MM.1S (cell line): ENCODE data around the gene GPANK1.

Source experiments
- DNase-seq: peaks from one replicate; pipeline ENCODE4 v3.0.0-alpha.2; 2015
- H2AFZ ChIP-seq: fragments of 300-600 bp; sonication (generic); 2 replicates; pipeline ENCODE4 v1.6.0; 2016; ENCODE audit warnings: antibody characterized with exemption, low read length
- H3F3A ChIP-seq: fragments of 300-600 bp; sonication (generic); 2 replicates; pipeline ENCODE4 v1.6.1; 2016; ENCODE audit warnings: mild to moderate bottlenecking, antibody characterized with exemption, low read length, moderate library complexity, mixed read lengths; ENCODE audit not compliant: insufficient read depth
- H3K27ac ChIP-seq: fragments of 300-600 bp; sonication (generic); 2 replicates; pipeline ENCODE4 v1.5.1; 2016; ENCODE audit warnings: mild to moderate bottlenecking, low read length
- H3K27me3 ChIP-seq: fragments of 300-600 bp; sonication (generic); replicated peaks from 2 replicates; pipeline ENCODE4 v1.6.0; 2016; ENCODE audit warnings: low read length; ENCODE audit not compliant: insufficient read depth
- H3K36me3 ChIP-seq: fragments of 300-600 bp; sonication (generic); replicated peaks from 2 replicates; pipeline ENCODE4 v1.6.1; 2016; ENCODE audit warnings: mild to moderate bottlenecking, low read length, mixed read lengths; ENCODE audit not compliant: insufficient read depth
- H3K4me1 ChIP-seq: fragments of 300-600 bp; sonication (generic); 2 replicates; pipeline ENCODE4 v1.6.1; 2016; ENCODE audit warnings: low read length, mixed read lengths
- H3K4me2 ChIP-seq: fragments of 300-600 bp; sonication (generic); 2 replicates; pipeline ENCODE4 v1.6.0; 2016; ENCODE audit warnings: low read depth, low read length
- H3K4me3 ChIP-seq: fragments of 300-600 bp; sonication (generic); 2 replicates; pipeline ENCODE4 v1.5.1; 2016; ENCODE audit warnings: low read length, mixed read lengths
- H3K79me2 ChIP-seq: fragments of 300-600 bp; sonication (generic); 2 replicates; pipeline ENCODE4 v1.6.1; 2016; ENCODE audit warnings: mixed run types, low read length, mixed read lengths
- H3K9ac ChIP-seq: fragments of 300-600 bp; sonication (generic); 2 replicates; pipeline ENCODE4 v1.6.1; 2016; ENCODE audit warnings: low read length, mixed read lengths
- H3K9me2 ChIP-seq: fragments of 300-600 bp; sonication (generic); replicated peaks from 2 replicates; pipeline ENCODE4 v1.6.1; 2016; ENCODE audit warnings: mild to moderate bottlenecking, low read length, mixed read lengths; ENCODE audit not compliant: insufficient read depth
- H3K9me3 ChIP-seq: fragments of 300-600 bp; sonication (generic); replicated peaks from 2 replicates; pipeline ENCODE4 v1.6.1; 2016; ENCODE audit warnings: mild to moderate bottlenecking, low read length, mixed read lengths; ENCODE audit not compliant: insufficient read depth
- H4K20me1 ChIP-seq: fragments of 300-600 bp; sonication (generic); 2 replicates; pipeline ENCODE4 v1.6.1; 2016; ENCODE audit warnings: mild to moderate bottlenecking, low read length, moderate library complexity, mixed read lengths; ENCODE audit not compliant: insufficient read depth
- EZH2 ChIP-seq: fragments of 300-600 bp; sonication (generic); optimal IDR thresholded peaks from 2 replicates; pipeline ENCODE3; 2017; ENCODE audit warnings: low read depth, mild to moderate bottlenecking, antibody characterized with exemption, low read length, mixed read lengths
- EZH2phosphoT487 ChIP-seq: fragments of 300-600 bp; sonication (generic); IDR thresholded peaks from 2 replicates; pipeline ENCODE4 v1.6.1; 2018; ENCODE audit warnings: antibody characterized with exemption, low read length
- TF ChIP-seq, protein P1 (sequence below): fragments of 300-600 bp; sonication (generic); IDR thresholded peaks from 2 replicates; pipeline ENCODE4 v1.5.1; 2016; ENCODE audit warnings: antibody characterized with exemption, low read length, mixed read lengths

GPANK1 gene

DNA sequence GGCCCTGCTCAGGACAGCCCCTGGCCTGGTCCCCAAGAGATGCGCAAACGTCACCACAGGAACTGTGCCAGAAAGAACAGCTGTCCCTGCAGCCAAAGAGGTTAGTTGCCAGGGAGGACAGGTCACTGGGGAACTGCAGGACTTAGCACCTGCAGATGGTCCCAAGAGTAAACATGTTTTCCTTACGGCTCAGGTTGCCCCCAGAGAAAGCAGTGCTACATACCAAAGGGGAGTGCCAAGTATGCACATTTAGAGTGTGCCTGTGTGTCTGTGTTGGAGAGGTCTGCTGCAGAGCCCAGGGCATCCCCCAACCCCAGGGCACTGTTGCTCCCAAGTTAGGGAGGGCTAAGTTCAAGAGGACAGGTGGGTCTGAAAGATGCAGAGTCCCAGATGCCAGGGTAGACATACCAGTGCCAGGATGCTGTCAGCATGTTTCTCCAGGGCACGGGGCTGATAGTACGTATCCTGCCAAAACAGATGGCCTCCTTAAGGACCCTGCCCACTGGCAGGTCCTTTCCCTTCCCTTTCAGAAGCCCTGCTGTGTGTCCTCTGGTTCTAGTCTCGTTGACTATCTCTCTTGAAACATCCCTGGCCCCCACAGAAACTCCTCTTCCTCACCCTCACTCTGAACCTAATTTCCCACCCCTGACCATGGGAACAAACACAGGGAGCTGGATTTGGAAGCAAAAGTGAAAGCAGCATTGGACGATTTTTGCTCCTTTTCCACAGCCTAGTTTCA, 37.0 kb upstream of the GPANK1 start:
- Histone ChIP-seq H3K4me2 (peak overlapping the region; percentile 78), H3K9me3 (no peaks in the 10 kb centered on the region), H3K36me3 (no peaks in the 10 kb centered on the region), H3F3A (peaks cover 7% of the 10 kb centered on the region; the same call in 1 of the 2 replicates), H3K4me1 (0 out of 2 replicates have a peak, but pooled peaks cover 6% of the 10 kb centered on the region), H3K27ac (peak overlapping the region; percentile 96; the same call in 1 of the 2 replicates), H3K4me3 (peak overlapping the region; percentile 80), H4K20me1 (no peaks in the 10 kb centered on the region), H2AFZ (0 out of 2 replicates have a peak overlapping the region, but pooled peaks have one; percentile 66), H3K9me2 (no peaks in the 10 kb centered on the region), H3K9ac (peak overlapping the region; percentile 97), H3K79me2 (peaks cover 36% of the 10 kb centered on the region), H3K27me3 (no peaks in the 10 kb centered on the region; the same call in 1 of the 2 replicates)
- TF ChIP-seq EZH2phosphoT487, result no peak
- no peak for TF ChIP-seq EZH2
- TF ChIP-seq, protein P1, sequence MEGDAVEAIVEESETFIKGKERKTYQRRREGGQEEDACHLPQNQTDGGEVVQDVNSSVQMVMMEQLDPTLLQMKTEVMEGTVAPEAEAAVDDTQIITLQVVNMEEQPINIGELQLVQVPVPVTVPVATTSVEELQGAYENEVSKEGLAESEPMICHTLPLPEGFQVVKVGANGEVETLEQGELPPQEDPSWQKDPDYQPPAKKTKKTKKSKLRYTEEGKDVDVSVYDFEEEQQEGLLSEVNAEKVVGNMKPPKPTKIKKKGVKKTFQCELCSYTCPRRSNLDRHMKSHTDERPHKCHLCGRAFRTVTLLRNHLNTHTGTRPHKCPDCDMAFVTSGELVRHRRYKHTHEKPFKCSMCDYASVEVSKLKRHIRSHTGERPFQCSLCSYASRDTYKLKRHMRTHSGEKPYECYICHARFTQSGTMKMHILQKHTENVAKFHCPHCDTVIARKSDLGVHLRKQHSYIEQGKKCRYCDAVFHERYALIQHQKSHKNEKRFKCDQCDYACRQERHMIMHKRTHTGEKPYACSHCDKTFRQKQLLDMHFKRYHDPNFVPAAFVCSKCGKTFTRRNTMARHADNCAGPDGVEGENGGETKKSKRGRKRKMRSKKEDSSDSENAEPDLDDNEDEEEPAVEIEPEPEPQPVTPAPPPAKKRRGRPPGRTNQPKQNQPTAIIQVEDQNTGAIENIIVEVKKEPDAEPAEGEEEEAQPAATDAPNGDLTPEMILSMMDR, result no peak
- no peak for DNase-seq

DNA sequence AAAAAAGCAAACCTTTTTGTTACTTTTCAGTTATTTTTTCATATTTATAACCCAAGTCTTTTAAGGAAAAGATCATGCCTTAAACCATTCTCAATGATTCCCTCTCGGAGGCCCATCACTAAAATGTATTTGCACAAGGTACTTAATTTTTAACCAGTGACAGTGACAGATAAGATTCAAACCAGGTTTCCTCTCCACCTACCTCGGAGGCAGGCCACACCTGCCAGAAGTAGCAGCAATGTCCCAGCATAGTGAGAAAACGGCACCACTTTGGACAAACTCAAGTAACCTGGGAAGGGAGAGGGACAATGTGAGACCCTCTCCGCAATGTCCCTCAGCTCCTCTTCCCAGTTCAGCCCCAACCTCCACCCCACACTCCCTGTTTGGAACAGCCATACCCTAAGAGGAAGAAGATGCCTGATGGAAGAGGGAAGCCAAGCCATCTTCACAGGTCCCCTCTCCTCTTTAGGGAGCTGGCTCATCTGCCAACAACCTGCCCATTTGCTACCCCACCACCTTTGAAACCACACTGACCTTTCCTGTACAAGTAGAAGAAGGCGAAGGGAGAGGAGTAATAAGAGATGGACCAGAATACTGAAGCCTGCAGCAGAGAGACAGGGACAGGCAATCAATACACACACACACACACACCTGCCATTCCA, 36.1 kb upstream of the GPANK1 start:
- Histone ChIP-seq H3K9ac (no peak overlapping the region), H3K4me2 (no peak overlapping the region; the same call in 1 of the 2 replicates), H4K20me1 (no peaks in the 10 kb centered on the region), H3K27me3 (no peaks in the 10 kb centered on the region; the same call in 1 of the 2 replicates), H3K36me3 (no peaks in the 10 kb centered on the region), H3K9me3 (no peaks in the 10 kb centered on the region), H3F3A (peaks cover 7% of the 10 kb centered on the region; the same call in 1 of the 2 replicates), H2AFZ (no peak overlapping the region), H3K4me3 (no peak overlapping the region), H3K9me2 (no peaks in the 10 kb centered on the region), H3K27ac (no peak overlapping the region), H3K4me1 (0 out of 2 replicates have a peak, but pooled peaks cover 6% of the 10 kb centered on the region), H3K79me2 (peaks cover 36% of the 10 kb centered on the region)
- DNase-seq, result no peak
- TF ChIP-seq, protein P1, result no peak
- TF ChIP-seq EZH2phosphoT487, result no peak
- TF ChIP-seq EZH2, result no peak

DNA sequence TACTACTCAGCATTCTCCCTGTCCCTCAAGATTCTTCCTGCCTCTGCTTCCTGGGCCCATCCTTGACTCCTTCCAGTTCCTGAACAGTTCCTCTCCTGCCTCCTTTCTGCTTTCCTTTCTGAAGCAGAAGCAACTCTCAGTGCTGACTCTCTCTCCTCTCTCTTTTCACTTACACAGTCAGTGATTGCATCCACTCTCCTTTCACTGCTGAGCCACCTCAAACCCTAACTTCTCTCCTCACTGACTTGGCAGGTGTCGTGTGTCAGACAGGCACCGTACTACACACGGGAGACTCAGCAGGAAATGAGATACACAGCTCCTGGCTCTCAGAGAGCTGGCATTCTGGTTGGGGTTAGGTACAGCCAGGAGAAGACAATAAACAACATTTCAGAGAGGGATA, 32.8 kb upstream of the GPANK1 start:
- H3K9ac ChIP-seq, result no peak overlapping the region
- no peaks in the 10 kb centered on the region for H3K9me2 ChIP-seq
- H3K79me2 ChIP-seq, result peaks cover 33% of the 10 kb centered on the region
- H3K27ac ChIP-seq, result no peak overlapping the region
- no peaks in the 10 kb centered on the region for H3K9me3 ChIP-seq
- no peak for DNase-seq
- 0 out of 2 replicates have a peak, but pooled peaks cover 6% of the 10 kb centered on the region for H3K4me1 ChIP-seq
- no peak overlapping the region for H3K4me3 ChIP-seq
- TF ChIP-seq, protein P1, result no peak
- TF ChIP-seq EZH2phosphoT487, result no peak
- no peak for TF ChIP-seq EZH2
- peaks cover 2% of the 10 kb centered on the region; the same call in 1 of the 2 replicates for H3F3A ChIP-seq
- no peaks in the 10 kb centered on the region for H4K20me1 ChIP-seq
- H3K4me2 ChIP-seq, result no peak overlapping the region
- H3K36me3 ChIP-seq, result no peaks in the 10 kb centered on the region
- no peak overlapping the region for H2AFZ ChIP-seq
- H3K27me3 ChIP-seq, result no peaks in the 10 kb centered on the region
